ENCODE results near the gene EMP3. TPM values are rescaled to one million over a fixed set of nuclear protein-coding genes. Genes with fewer than 3 reads are reported as not detected.

Gene EMP3
- total and polyA plus RNA-seq, 2 of the 13 experiments (the other 11 are each of a cell fraction or from before 2014, with no cell fraction given): 2.2 to 7.8 TPM

- TF ChIP-seq, protein P1, sequence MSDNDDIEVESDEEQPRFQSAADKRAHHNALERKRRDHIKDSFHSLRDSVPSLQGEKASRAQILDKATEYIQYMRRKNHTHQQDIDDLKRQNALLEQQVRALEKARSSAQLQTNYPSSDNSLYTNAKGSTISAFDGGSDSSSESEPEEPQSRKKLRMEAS (IDR thresholded peaks at IDR 0.05): peak; percentile 74
- peak; percentile 20; the same call in 1 of the 2 replicates for TF ChIP-seq SIX4 (CRISPR knock-in tag; IDR thresholded peaks at IDR 0.05)
- TF ChIP-seq NCOA1 (CRISPR knock-in tag; IDR thresholded peaks at IDR 0.05): 0 out of 2 replicates have a peak, but pooled peaks have one; percentile 63
- peak; percentile 33; the same call in 1 of the 3 replicates for TF ChIP-seq MXI1 (IDR thresholded peaks at IDR 0.05; ENCODE audit: borderline replicate concordance, low read depth, low read length)
- peak; percentile 90 for TF ChIP-seq ZNF205 (CRISPR knock-in tag; IDR thresholded peaks at IDR 0.05)
- TF ChIP-seq ZNF780A (CRISPR knock-in tag; IDR thresholded peaks at IDR 0.05): no peak
- TF ChIP-seq MED1 (CRISPR knock-in tag; IDR thresholded peaks at IDR 0.05): peak; percentile 90
- peak; percentile 83 for TF ChIP-seq ZSCAN25 (CRISPR knock-in tag; IDR thresholded peaks at IDR 0.05)
- TF ChIP-seq HHEX (CRISPR knock-in tag; IDR thresholded peaks at IDR 0.05): peak; percentile 77; the same call in 1 of the 2 replicates
- peak; percentile 55; the same call in 1 of the 2 replicates for TF ChIP-seq ZNF143 (CRISPR knock-in tag; IDR thresholded peaks at IDR 0.05)
- peak; percentile 95 for TF ChIP-seq SALL1 (CRISPR knock-in tag; IDR thresholded peaks at IDR 0.05)
- TF ChIP-seq, protein P2, sequence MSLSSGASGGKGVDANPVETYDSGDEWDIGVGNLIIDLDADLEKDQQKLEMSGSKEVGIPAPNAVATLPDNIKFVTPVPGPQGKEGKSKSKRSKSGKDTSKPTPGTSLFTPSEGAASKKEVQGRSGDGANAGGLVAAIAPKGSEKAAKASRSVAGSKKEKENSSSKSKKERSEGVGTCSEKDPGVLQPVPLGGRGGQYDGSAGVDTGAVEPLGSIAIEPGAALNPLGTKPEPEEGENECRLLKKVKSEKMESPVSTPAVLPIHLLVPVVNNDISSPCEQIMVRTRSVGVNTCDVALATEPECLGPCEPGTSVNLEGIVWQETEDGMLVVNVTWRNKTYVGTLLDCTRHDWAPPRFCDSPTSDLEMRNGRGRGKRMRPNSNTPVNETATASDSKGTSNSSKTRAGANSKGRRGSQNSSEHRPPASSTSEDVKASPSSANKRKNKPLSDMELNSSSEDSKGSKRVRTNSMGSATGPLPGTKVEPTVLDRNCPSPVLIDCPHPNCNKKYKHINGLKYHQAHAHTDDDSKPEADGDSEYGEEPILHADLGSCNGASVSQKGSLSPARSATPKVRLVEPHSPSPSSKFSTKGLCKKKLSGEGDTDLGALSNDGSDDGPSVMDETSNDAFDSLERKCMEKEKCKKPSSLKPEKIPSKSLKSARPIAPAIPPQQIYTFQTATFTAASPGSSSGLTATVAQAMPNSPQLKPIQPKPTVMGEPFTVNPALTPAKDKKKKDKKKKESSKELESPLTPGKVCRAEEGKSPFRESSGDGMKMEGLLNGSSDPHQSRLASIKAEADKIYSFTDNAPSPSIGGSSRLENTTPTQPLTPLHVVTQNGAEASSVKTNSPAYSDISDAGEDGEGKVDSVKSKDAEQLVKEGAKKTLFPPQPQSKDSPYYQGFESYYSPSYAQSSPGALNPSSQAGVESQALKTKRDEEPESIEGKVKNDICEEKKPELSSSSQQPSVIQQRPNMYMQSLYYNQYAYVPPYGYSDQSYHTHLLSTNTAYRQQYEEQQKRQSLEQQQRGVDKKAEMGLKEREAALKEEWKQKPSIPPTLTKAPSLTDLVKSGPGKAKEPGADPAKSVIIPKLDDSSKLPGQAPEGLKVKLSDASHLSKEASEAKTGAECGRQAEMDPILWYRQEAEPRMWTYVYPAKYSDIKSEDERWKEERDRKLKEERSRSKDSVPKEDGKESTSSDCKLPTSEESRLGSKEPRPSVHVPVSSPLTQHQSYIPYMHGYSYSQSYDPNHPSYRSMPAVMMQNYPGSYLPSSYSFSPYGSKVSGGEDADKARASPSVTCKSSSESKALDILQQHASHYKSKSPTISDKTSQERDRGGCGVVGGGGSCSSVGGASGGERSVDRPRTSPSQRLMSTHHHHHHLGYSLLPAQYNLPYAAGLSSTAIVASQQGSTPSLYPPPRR (CRISPR knock-in tag; IDR thresholded peaks at IDR 0.05; ENCODE audit: borderline replicate concordance): peak; percentile 95; the same call in 1 of the 2 replicates
- peak; percentile 67; the same call in 1 of the 2 replicates for TF ChIP-seq ZNF362 (CRISPR knock-in tag; IDR thresholded peaks at IDR 0.05; ENCODE audit: borderline replicate concordance)
- no peak for TF ChIP-seq NONO (IDR thresholded peaks at IDR 0.05)
- TF ChIP-seq NONO (CRISPR knock-in tag; conservative IDR thresholded peaks at IDR 0.05): peak; percentile 90
- TF ChIP-seq, protein P3, sequence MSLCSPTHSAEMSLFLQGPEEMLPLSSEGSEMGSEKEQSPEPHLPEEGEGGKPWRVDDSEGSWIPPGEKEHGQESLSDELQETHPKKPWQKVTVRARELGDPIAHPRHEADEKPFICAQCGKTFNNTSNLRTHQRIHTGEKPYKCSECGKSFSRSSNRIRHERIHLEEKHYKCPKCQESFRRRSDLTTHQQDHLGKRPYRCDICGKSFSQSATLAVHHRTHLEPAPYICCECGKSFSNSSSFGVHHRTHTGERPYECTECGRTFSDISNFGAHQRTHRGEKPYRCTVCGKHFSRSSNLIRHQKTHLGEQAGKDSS (CRISPR knock-in tag; IDR thresholded peaks at IDR 0.05; ENCODE audit: borderline replicate concordance, low read depth): peak; percentile 98
- TF ChIP-seq FOXK2 (IDR thresholded peaks at IDR 0.05): peak; percentile 83
- TF ChIP-seq ZNF282 (IDR thresholded peaks at IDR 0.05; ENCODE audit: partially characterized antibody): no peak
- TF ChIP-seq MIXL1 (CRISPR knock-in tag; IDR thresholded peaks at IDR 0.05): peak; percentile 91
- no peak for TF ChIP-seq NFYC (CRISPR knock-in tag; IDR thresholded peaks at IDR 0.05)
- peak; percentile 57; the same call in 1 of the 2 replicates for TF ChIP-seq ZNF644 (CRISPR knock-in tag; IDR thresholded peaks at IDR 0.05; ENCODE audit: low read depth)
- peak; percentile 75; the same call in 1 of the 2 replicates for TF ChIP-seq ZNF136 (CRISPR knock-in tag; IDR thresholded peaks at IDR 0.05; ENCODE audit: low read depth)
- TF ChIP-seq RFXANK (CRISPR knock-in tag; IDR thresholded peaks at IDR 0.05): no peak
Observed at GRCh38 chr19:48354332-48354992, 29.1 kb downstream of the EMP3 start (continued).
